CD4-positive, alpha-beta T cell treated with Interleukin-12 subunit alpha and Interleukin-12 subunit beta, for 1 hour (primary cell): ENCODE measurements around the gene ZBTB21.
"Not testable (repeated sequence)": the region's sequence is repeated elsewhere in the genome, so short reads cannot be mapped to it uniquely, and the experiment has no call there.

Source experiments
- DNase-seq: peaks from one replicate; pipeline ENCODE4 v3.0.0-alpha.2; 2020

Gene ZBTB21

DNA sequence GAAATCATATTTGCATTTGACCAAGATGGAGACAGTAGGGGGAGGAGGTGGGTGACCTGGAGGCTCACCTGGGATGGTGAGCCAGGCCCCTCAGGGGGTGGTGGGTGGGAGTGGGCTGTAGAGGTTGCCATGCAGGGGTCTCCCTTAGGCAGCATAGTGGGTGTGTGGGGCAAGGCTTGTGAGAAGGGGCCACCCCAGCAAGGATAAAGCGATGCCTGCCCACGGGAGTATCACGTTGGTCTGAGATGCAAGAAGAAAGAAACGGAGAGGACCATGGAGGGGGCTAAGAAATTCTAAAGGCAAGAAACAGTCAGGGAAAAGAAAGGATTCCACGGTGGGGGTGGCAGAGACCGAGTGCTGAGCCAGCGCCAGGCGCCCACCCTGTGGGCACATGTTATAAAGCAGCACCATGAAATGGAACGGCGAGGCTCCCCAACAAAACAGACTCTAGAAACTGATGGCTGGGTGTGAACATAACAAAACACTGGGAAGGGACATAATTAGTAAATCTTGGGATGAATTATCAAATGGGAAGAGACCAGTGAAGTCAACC lies 44.6 kb downstream of the ZBTB21 start:
- DNase-seq: no peak

- no peak for DNase-seq
These were observed 45.1 kb downstream of the ZBTB21 start for GRCh38 chr21:41965045-41965444.

- no peak for DNase-seq
These were observed 46.0 kb downstream of the ZBTB21 start for GRCh38 chr21:41964171-41964570.

DNA sequence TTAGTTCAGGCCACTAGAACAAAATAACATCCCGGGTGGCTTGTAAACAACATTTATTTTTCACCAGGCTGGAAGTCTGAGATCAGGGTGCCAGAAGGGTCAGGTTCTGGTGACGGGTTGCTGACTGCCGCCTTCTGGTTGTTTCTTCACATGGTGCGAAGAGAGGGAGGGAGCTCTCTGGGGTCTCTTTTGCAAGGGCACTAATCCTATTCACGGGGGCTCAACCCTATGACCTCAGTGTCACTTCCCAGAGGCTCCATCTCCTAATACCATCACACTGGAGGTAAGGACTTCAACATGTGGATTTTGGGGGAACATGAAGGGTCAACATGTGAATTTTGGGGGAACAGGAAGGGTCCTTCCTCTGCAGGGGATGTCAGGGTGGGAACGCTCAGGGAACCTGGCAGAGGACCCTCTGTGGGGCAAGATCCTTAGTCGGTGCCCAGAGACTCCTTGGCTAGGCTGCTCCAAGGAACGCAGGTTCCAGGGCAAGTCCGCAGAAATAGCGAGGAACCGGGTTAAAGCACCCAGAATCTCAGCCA lies 47.7 kb downstream of the ZBTB21 start:
- no peak for DNase-seq

DNA sequence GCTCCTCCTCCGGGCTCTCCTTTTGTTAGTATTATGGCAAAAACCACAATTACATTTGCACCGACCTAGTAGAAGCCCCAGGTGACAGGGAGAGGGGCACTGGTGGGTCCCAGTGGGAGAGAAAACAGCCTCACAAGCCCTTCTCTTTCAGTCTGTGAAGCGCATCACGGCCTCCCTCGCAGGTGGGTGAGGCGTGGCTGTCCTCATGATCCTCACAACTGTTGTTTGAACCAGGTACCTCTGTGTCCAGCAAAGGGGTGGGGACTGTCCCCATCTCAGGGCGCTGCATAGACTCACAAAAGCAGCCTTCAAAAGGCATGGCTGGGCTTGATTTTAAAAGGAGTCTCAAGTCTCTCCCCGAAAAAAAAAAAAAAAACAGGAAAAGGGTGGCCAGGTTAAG lies 48.4 kb downstream of the ZBTB21 start:
- no peak for DNase-seq

DNA sequence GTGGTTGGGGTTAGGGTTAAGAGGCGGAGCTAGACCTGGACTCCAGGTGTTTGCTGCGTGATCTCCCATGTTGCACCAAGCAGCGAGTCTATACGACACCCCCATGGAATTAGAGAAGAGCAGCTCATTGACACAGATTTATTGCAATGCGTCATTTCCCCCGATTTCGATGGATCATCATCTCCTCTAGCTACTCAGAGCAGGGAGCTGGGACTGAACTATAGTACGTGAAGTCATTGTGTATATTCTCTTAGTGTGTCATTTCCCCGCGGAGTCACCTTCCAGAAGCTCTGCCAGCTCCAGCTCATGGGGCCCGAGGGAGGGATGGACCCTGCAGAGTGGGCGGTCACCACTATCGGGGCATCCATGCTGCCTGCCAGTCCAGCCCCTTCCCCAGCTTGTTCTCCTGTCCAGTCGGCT lies 48.9 kb downstream of the ZBTB21 start:
- no peak for DNase-seq

DNA sequence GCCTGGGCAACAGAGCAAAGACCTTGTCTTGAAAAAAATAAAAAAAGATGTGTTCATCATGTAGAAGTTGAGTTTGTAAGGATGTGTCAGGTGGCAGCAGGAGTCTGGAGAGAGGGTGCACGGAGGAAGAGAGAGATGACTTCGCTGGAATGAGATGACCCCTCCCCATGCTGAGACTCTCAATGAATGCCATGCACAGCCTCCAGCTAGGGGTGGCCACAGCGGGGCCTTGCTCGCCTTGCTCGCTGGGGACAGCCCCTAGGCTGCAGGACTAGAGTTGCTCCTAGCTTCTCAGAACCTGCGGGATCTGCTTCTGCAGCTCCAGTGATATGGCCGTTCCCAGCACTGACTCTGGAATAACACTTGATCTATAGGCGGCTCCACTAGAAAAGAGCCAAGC lies 49.8 kb downstream of the ZBTB21 start:
- no peak for DNase-seq

DNA sequence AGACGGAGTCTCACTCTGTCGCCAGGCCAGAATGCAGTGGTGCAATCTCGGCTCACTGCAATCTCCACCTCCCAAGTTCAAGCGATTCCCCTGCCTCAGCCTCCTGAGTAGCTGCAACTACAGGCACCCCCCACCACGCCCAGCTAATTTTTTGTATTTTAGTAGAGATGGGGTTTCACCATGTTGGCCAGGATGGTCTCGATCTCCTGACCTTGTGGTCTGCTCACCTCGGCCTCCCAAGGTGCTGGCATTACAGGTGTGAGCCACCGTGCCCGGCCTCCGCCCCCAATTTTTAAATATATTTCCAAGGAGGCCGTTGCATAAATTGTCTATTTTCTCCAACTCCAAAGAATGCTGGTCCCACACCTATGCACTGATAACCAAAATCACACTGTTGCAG lies 50.5 kb downstream of the ZBTB21 start:
- DNase-seq: not testable (repeated sequence)

DNA sequence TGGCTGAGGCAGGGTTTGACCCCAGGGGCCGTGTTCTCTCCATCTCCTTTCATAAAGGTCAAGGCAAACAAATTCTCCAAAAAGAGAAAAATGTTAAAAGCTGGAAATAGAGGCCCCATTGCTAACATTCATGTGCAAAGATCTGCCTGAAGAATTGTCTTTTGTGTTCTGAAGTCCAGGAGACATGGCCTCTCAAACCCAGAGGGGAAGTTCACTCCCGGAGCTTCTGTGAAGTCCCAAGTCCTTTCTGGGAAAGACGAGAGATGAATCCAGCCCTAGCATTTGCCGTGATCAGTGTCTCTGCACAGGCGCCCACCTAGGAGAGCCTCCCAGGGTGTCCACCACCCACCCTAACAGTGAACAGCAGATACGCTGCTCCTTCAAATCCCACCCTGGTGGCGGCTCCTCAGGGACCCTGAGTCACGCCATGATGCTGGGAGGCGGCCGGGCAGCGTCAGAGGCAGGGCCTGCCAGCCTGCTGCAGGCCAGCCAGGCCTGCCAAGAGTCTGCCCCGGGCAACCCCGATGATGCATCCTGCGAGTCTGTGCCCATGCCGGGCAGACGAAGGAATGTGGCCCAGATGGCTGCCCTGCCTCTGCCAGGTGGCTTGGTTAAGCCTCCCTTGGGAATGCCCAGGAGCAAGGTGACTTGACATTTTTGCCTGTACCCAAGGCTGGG lies 51.1 kb downstream of the ZBTB21 start:
- no peak for DNase-seq

- DNase-seq: no peak
These were observed 52.0 kb downstream of the ZBTB21 start for GRCh38 chr21:41957991-41958766.

GRCh38 chr21:41956926-41957729 lies 53.0 kb downstream of the ZBTB21 start:
- no peak for DNase-seq

DNA sequence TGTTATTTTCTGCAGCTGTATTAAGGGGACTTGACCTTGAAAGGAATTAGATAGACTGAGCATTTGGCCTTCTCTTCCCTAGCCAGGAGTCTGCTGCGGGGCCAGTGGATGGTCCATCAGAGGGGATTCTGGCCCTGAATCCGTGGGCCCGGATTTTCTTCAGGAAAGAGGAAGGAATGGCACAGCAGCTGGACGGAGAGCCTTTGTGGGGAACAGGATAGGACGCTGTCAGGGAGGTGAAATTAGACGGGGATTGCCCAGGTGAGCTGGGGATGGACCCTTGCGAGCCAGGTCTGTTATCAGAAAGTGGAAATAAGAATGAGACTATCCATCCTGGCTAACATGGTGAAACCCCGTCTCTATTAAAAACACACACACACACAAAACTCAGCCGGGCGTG lies 54.6 kb downstream of the ZBTB21 start:
- no peak for DNase-seq

DNA sequence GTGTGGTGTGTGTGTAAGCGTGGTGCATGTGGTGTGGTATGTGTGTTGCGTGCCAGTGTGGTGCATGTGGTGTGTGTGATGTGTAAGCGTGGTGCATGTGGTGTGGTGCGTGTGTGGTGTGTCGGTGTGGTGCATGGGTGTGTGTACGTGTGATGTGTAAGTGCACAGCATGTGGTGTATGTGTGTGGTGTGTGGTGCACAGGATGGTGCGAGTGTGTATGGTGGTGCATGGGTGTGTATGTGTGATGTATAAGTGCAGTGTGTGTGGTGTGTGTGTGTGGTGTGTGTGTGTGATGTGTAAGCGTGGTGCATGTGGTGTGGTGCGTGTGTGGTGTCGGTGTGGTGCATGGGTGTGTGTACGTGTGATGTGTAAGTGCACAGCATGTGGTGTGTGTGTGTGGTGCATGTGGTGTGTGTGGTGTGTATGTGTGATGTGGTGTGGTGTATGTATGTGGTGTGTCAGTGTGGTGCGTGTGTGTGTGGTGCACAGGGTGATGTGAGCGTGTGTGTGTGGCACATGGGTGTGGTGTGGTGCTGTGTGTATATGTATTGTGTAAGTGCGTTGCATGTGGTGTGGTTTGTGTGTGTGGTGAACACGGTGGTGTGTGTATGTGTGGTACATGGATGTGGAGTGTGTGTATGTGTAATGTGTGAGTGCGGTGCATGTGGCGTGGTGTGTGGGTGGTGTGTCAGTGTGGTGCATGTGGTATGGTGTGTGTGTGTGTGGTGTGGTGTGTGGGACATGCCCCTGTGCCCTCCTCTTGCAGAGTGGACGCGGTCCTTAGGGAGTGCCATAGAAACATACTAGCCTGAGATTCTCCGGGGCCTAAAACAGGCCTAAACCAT lies 55.3 kb downstream of the ZBTB21 start:
- no peak for DNase-seq

- DNase-seq: peak; percentile 5
These were observed 56.1 kb downstream of the ZBTB21 start, which contains the start of gene C2CD2 for GRCh38 chr21:41953831-41954653. Gene C2CD2, minus strand, starts transcription at chr21:41954018. Its CDS starts 370 bp downstream, at chr21:41953648.

GRCh38 chr21:41953249-41953830 lies 56.8 kb downstream of the ZBTB21 start:
- no peak for DNase-seq

GRCh38 chr21:41952568-41953248 lies 57.5 kb downstream of the ZBTB21 start:
- DNase-seq: no peak

- no peak for DNase-seq
These were observed 58.1 kb downstream of the ZBTB21 start for GRCh38 chr21:41951876-41952567.

GRCh38 chr21:41950941-41951351 lies 59.2 kb downstream of the ZBTB21 start:
- no peak for DNase-seq

GRCh38 chr21:41949631-41950030 lies 60.5 kb downstream of the ZBTB21 start:
- not testable (repeated sequence) for DNase-seq
